Activated gamma-delta T cell treated with anti-CD3 and anti-CD28 coated beads, Interleukin-2, amount 50 U/mL, for 16 hours (primary cell): ENCODE data around the gene EIPR1.

Source experiments
- DNase-seq: peaks from one replicate; pipeline ENCODE4 v3.0.0-alpha.2; 2020; ENCODE audit warnings: low read depth

The EIPR1 gene

DNA sequence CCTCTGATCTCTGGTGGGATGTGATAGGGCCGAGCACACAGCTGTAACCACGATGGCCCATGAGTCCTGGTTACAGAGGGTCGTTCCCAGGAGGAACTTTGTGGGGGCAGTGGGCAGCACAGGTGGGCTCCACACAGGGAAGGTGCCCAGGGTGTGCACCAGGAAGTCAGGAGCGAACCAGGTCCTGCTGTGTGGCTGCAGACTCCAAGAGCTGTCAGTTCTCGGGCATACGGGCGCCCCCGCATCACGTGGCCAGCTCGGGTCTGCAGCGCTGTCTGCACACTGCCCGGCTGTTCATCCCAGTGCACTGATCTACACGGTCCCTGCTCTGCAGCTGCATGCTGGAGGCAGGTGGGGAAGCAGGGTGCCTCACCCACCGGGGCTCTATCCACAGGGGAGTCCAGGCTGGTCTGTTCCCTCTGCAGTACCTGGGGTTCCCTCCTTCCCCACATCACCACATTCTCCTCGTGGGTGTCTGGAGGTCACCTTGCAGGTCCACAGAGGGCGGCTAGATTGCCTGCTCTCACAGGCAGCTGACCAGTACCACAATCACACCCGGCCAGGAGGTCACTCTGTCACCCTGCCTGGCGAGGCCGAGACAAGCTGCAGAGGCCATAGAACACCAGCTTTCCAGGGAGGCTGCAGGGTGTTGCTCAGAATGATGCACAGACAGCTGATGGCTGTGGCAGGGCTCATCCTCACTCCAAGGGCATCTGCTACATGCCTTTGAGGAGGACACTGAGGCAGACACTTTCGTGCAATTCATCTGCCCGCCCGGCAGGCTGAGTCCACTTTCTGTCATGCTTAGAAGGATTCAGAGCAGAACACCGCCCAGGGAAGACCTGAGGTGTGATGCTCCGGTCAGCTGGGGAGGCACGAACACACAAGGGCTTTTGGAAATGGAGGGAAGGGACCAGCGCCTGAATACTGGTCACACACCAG lies 202.7 kb downstream of the EIPR1 start:
- no peak for DNase-seq

GRCh38 chr2:3173031-3173430 lies 204.6 kb downstream of the EIPR1 start:
- no peak for DNase-seq

- no peak for DNase-seq
These were observed 205.2 kb downstream of the EIPR1 start for GRCh38 chr2:3172265-3172935.

DNA sequence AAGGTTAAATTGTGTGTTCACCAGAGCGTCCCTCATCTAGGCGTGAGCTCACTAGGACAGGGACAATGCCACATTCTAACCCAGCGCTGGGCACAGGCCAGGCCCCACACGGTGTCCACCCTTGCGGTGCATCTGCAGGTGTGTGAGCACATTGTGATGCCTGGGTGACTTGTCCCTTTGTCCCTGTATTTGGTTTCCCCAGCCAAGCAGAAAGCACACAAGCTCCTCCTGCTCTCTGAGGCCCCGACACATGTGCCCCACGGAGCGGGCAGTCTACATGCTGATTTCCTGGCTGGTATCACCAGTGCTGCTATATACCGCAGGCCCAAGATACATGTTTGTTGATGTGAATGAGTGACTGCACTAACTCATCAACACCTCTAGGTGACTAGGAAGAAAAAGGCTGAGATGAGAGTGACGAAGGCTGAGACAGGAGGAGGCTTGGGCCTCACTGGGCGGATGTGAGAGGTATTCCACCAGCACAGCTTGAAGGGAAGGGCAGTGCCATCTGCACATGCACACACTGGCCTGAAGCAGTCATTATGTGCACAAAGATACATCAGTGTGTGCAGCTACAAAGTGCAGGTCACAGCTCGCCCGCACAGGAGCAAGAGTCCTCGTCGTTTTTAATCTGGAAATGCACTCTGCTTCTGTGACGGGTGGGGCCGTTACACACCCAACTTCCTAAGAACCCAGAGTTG lies 205.9 kb downstream of the EIPR1 start:
- DNase-seq = no peak

DNA sequence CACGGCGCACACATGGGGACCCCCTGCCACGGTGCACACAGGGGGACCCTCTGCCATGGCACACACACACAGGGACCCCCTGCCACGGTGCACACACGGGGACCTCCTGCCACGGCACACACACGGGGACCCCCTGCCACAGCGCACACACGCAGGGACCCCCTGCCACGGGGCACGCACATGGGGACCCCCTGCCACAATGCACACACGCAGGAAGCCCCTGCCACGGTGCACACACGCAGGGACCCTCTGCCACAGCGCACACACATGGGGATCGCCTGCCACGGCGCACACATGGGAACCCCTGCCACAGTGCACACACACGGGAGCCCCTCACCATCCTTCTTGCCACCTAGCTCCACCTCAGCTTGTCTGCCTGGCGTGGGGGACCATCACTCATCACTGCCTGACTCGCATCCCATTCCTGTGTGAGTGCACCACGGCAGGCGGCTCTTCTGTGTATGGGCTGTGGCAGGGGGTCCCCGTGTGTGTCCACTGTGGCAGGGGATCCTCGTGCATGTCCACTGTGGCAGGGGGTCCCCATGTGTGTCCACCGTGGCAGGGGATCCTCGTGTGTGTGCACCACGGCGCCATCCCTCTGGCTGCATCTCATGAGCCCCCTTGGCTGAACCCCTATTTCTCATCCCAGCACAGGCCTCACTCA lies 206.7 kb downstream of the EIPR1 start:
- no peak for DNase-seq

- no peak for DNase-seq
These were observed 208.3 kb downstream of the EIPR1 start for GRCh38 chr2:3169106-3169870.

DNA sequence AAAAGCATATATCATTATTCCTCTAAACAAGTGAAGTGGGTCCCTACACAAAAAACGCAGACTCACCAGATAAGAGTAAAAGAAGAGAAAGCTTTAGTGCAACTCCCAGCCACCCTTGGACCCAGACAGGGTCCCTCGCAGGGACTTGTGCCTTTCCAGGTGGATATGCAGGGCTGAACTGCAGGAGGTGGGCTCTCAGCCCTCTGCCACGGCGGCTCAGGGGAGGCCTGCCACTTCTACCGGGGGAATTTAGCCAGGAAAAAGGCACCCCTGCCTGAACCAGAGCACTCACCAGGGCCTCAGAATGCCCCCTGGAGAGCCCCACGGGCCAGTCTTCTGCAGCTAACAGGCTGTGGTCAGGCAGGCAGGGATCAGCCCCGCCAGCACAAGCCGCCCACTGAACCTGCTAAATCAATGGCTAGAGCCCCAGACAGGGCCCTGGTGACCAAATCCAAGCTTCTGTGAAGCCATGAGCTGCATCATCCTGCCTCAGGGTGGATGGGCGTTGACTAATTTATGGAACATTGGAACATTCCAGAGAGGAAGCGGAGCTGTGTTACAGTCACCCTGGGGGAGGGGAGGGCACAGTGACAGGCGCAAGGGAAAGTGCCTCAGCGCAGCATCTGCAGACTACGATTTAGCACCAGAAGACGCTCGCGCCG lies 209.3 kb downstream of the EIPR1 start:
- no peak for DNase-seq

DNA sequence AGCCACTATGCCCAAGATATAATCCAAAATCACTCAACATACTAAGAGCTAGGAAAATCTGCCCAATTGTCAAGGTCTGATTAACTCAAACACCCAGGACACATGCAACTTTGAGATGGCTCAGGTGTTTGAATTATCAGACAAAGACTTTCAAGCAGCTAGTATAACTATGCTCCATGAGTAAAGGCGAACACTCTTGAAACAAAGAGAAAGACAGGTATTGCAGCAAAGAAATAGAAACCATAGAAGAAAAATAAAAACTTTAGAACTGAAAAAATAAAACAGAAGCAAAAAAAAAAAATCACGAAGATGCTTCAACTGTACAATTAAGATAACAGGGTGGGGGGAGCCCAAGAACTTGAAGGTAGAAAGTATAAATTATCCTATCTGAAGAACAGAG lies 214.2 kb downstream of the EIPR1 start:
- DNase-seq = no peak

DNA sequence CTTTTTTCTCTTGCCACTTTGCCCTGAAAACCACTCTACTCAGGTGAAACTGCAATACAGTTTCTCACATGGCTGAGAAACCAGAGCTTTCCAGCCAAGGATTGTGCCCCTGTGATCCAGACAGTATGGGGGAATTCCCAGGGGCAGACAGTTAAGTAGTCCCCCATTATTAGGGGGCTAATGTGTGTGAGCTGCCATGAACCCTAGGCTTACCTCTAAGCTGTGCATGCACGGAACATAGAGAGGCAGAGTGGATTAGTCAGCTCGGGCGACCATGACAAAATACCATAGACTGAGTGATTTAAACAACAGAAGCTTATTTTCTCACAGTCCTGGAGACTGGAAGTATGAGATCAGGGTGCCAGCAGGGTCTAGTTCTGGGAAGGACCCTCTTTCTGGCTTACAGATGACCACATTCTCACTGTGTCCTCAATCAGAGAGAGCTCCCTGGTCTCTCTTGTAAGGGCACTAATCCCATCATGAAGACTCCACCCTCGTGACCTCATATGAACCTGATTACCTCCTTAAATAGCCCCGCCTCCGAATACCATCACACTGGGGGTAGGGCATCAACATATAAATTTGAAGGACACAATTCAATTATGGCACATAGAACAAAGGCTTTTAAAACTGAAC lies 215.1 kb downstream of the EIPR1 start:
- DNase-seq = no peak

GRCh38 chr2:3160751-3161330 lies 216.8 kb downstream of the EIPR1 start:
- DNase-seq = no peak

DNA sequence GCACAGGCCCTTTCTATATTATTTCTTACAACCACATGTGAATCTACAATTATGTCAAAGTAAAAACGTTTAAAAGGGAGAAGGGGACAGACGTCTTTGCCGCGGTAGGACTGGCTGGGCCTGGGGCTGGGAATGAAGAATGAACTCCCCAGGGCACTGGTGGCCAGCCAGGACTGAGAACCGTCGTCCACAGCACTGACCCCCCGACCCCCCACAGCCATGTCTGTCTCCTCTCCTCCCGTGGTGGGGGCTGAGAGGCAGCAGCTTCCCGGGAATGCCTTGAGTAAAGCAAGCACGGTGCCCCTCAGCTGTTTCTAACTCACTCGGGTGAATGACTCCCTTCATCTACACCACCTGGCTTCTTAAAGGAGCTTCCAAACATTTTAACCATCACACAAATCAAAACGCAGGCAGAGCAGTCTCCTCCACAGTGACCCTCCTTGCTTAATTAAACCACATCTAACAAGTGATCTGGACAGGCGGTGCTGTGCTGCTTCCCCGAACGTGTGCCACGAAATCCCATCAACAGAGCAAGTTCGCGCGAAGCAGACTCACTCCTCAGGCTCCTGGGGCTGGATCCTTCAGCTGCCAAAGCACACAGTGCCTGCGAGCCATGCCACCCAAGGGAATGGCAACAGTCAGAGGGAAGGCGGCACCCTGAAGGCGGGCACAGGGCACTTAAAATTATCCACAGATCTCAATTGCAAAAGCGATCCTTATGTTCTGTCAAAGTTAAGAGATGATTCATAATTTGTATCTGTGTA lies 217.7 kb downstream of the EIPR1 start:
- no peak for DNase-seq

DNA sequence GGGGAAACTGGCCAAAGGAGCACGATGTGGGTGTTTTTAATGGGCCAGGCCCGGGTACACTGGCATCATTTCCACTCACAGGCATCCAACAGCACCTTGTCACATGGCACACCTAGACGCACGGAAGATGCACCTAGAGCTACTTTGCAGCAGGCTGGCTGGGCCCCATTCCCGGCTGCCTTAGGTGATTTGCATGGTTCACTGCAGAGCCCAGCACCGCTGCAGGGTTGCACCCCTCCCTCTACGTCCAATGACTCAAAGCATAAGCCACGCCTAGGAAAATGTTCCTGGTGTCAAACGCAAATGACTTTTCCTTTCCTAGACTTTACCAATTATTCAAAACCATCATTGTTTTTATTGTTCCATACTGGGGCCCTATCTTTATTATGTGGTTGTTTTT lies 222.9 kb downstream of the EIPR1 start:
- no peak for DNase-seq

- DNase-seq = no peak
These were observed 223.5 kb downstream of the EIPR1 start for GRCh38 chr2:3154146-3154545.

GRCh38 chr2:3151153-3151918 lies 226.3 kb downstream of the EIPR1 start:
- DNase-seq = no peak

DNA sequence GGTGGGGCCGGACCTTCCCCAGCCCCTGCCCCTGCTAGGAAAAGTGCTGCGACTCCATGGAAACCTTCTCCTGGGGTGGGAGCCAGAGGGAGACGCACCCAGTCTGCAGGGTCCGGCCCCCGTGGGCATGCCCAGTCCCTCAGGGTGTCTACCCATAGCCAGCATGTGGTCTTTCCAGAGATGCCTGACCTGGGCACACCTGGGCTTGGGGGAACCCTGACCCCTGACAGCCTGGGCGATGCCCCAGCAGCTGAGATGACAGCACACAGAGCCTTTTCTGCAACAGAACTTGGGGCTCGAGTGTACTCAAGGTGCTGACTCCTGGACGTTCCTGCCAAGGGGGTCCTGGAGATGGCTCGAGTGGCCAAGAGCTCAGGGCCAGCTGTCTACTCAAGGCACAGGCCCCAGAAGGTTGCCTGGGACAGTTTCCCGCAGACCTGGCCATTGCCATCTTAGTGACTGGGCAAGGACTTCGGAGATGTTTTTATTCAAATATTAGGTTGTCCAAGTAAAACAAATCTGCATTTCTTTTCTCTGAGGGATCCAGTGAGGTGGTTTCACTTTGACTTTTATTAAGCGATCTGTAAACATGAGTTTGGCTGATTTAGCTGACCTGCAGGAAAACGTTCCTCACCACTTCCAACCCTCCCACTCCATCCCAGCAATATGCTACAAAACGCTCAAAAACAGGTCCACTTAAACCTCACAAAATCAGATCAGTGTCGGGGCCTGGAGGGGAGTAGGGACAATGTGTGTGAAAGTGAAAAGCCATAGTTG lies 228.0 kb downstream of the EIPR1 start:
- no peak for DNase-seq

DNA sequence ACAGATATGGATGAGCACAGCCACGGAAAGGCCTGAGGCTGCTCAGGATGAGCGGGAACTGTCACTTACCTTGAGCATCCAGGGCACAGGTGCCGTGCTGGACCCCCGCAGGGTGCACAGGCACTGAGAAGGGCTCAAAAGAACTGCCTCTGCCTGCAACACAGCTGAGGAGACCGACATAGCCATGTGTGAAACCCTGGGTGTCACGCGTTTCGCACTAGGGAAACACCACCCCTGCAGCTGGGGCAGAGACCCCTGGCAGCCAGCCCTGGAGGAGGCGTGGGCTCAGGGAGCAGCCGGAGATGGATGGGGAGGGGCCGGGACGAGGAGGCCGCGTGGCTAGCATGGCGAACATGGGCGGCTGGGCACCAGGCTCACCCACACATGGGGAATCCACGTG lies 228.9 kb downstream of the EIPR1 start:
- no peak for DNase-seq

DNA sequence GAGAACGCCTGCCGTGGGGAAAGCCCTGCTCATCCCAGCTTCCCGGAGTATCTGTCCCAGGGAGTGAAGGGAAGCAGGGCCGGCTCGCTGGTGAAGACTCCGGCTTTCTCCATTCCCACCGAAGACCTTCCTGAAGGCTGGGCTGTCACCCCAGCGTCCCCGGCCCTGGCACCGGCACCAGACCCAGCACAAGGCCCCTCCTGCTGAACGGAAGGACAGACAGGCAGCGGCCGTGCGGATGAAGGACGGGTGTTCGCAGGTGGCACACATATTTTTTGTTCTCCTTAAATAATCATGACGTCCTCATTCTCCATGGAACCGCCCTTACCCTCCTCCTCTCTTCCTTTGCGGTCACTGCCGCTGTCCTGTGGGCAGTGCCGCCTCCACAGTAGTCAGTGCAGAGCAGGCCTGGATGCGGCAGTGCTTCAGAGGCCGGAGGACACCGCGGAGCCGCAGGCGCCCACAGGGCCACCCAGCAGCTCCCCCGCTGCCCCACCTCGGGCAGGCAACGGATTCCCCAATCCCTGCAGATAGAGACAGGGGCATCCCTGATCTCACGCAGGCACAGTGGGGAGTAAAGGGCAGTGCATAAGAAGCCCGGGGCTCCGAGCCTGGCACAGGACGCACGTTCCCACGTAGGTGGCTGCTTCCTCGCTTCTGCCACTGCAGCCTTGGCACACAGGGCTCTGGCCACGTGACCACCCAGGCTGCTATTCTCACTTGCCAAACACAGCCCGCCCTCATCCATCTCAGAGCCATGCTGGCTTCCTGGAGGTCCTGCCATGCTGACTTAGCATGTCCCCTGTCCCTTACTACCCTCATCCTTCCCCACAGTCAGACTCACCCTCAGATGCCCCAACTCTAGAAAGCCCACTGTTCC lies 229.7 kb downstream of the EIPR1 start:
- no peak for DNase-seq
